Renal cortical epithelial cell (primary cell): ENCODE data around the gene TRPM8. TPM values are rescaled to one million over a fixed set of nuclear protein-coding genes. Genes with fewer than 3 reads are reported as not detected.

Experiments
- DNase-seq: peaks from one replicate; pipeline ENCODE4 v3.0.0-alpha.2; 2011; ENCODE audit warnings: low read depth
- total RNA-seq: library from RNA; depleted of rRNA; stranded (reverse); fragments of >200 nt; gene quantifications from 2 replicates; pipeline ENCODE4 v1.2.3, GENCODE V29; 2014

Gene TRPM8
- total RNA-seq, 1 donor from 2014 or later, result 1.0 TPM

DNA sequence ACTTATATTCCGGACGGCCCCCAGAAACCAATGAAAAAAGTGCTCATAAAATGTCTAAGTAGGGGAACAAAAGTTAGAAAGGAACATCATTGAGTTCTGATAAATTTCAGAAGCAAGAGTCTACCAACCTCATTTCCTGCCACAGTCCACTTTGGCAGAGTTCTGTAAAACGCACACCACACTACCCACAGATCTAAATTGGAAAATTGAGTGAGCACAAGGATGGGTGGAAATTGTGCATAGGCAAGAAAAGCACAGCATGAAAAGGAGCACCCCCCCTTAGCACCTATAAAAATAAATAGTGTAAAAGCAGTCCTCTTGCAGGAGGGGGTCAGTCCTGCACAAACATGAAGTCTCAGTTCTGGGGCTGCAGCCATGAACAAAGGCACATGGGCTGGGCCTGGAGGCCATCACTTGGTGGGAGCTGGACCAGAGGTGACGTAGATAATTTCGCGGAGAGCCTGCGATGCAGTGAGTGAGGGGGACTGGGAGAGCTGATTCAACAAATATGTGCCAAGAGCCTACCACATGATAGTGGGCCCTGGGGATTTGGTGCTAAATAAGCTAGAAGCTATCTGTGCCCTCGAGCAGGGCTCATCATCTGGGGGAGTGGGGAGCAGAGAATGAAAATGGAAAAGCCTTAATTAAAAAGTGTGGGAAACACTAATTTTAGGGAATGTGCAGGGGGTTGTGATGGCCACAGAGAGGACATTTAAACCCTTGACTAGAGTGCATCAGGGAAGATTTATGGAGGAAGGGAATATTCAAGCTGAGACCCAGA lies 84.4 kb downstream of the TRPM8 start:
- DNase-seq, result no peak

DNA sequence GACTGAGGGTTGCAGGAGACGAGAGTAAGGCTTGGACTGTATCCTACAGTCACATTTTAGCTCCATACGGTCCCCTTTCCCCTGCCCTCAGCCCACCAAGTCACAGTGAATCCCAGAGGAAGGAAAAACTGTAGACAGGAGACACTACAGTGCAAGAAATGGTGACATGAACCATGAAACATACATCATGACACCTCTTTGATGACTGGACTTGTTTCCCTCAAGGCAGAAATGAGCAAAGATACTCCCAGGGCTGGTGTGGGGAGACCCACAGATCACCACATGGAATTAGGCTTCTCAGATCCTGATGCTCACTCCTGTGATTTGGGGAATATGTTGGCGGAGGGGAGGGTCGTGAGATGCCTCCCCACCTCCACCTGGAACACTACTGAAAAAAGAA lies 85.1 kb downstream of the TRPM8 start:
- DNase-seq, result no peak

DNA sequence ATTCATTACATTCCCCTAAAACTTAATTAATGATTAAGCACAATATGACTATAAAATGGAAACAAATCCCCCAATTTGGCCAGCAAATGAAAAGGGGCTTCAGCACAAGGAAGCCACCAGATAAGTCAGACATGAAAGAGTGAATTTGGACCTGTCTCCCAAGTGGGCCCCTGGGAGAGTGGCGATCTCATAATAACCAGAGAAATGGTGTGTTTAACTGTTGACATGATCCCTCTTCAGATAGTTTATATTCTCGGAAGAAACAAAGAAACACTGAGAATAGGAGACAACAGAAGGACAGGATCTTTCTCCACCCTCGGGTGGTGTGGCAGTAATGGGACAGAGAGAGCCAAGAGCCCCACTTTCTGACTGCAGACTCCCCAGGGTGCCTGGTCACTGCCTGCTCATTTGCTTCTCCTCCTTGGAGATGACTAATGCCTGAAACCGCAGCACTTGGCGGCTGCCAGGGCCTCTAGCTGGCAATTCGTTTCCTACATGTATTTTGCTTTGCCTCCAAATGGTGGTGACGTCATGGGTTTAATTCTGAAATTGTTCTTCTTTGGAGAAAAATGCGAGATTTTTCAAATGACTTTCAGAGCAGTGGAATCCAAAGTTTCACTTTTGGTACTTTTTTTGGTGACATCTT lies 86.9 kb downstream of the TRPM8 start:
- peak; percentile 85 for DNase-seq

DNA sequence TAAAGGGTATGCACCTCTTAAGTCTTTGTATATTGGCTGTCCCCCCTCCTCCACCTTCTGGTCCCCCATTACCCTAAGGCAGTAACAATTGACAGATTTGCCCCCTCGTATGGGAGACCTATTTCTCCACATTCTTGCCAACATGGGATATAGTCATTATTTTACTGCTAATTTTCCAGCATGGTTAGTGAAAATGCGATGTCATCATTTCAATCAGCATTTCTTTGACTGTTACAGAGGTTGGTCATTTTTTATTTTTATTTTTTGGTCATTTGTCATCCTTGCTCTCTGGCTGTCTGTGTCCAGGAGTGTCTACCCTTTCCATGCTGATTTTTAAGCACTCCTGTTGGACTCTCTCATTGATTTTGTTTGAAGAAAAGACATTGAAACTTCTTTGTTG lies 88.0 kb downstream of the TRPM8 start:
- DNase-seq, result no peak

GRCh38 chr2:234006501-234006900 lies 89.3 kb downstream of the TRPM8 start:
- DNase-seq, result no peak

DNA sequence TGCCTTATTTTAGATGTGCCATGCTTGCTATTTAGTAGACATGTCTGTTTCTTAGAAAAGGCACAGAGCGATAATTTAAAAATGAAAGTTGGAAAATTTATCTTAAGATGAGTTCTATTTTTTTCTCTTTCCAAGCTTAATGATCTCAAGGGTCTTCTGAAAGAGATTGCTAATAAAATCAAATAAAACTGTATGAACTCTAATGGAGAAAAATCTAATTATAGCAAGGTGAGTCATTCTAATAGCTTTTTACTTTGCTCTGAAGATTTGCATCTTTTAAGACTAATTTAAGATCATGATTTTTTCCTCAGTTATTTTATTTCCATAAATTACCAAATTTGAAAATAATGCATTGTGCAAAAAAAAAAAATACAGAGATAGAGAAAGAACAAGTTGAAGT lies 97.3 kb downstream of the TRPM8 start:
- no peak for DNase-seq

GRCh38 chr2:234015861-234016260 lies 98.7 kb downstream of the TRPM8 start:
- DNase-seq, result no peak

- no peak for DNase-seq
Measured at GRCh38 chr2:234019896-234020295, 102.7 kb downstream of the TRPM8 start.

DNA sequence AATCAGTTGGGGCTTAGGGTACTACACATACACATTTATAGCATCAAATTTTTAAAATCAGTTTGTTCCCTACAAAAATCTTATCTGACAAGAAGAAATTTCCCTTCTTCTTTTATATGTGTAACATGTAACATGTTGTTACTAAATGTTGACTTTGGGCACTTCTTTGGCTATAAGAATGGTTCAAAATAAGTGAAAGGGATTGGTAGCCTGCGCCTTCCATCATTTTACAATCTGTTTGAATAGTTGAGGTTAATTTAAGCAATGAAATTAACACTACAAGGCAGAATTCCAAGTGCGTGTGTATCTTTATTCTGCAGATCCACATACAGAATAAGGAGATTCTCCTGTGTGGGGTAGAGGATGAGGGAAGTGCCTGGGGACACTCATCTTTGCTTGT lies 103.2 kb downstream of the TRPM8 start:
- no peak for DNase-seq

DNA sequence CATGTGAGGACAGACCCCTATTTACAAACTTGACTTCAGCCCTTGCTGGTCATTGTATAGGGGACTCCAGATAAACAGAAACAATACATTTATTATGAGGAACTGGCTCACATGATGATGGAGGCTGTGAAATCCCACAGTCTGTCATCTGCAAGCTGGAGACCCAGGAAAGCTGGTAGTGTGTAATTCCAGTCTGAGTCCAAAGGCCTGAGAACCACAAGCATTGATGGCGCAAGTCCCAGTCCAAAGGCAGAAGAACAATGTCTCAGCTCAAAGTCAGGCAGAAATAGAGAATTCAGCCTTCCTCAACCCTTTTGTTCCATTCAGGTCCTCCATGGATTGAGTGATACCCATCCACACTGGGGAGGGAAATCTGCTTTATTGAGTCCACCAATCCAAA lies 105.3 kb downstream of the TRPM8 start:
- DNase-seq, result no peak

DNA sequence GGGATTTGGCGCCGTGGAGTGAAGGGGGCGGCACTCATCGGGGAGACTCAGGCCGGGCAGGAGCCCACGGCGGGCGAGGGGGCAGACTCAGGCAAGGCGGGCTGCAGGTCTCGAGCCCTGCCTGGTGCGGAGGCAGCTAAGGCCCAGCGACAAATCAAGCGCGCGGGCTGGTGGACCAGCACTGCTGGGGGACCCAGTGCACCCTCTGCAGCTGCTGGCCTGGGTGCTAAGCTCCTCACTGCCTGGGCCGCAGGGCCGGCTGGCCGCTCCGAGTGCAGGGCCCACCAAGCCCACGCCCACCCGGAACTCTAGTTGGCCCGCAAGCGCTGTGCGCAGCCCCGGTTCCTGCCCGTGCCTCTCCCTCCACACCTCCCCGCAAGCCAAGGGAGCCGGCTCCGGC lies 107.1 kb downstream of the TRPM8 start:
- DNase-seq, result no peak

GRCh38 chr2:234025466-234025865 lies 108.3 kb downstream of the TRPM8 start:
- DNase-seq, result no peak

DNA sequence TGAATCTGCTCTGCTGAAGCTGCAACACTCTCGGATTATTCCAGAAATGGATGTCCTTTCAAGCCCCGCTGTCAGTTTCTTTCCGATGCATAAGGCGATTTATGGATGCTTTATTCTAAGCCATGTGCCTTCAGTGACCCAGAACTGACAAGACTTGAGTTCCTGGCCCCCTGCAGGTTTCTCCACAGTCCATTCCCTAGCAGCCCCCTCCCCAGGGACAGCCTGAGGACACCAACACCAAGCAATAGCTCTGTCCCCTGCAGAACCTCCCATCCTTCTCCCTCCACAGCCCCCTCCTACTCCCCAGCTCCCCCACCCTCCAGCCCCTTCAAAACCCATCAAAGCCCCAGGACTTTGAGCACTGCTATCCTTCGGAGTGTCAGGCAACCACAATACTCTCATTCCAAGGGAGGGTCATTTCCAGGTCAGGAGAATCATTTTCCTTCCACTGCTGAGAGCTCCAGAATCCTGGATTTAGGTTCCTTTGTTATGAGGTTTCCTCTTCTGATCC lies 108.8 kb downstream of the TRPM8 start:
- DNase-seq, result peak; percentile 68

- DNase-seq, result no peak
Measured at GRCh38 chr2:234026693-234027254, 109.6 kb downstream of the TRPM8 start.

DNA sequence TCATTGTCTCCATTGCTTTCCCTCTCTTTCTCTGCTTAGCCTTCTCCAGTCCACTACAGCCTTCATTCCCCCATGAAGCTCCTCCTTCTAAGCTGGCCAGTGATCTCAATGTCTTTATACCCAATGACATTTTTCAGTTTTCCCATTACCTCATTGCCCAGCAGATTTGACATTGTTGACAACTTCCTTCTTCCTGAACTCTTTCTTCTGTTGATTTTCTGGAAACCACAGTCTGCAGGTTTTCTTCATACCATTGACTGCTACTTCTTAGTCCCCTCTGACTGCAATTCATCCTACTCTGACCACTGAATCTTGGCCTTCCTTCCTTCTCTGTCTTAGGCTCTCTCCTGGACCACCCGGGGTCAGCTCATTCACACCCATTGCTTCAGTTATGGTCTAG lies 110.5 kb downstream of the TRPM8 start:
- peak; percentile 55 for DNase-seq

DNA sequence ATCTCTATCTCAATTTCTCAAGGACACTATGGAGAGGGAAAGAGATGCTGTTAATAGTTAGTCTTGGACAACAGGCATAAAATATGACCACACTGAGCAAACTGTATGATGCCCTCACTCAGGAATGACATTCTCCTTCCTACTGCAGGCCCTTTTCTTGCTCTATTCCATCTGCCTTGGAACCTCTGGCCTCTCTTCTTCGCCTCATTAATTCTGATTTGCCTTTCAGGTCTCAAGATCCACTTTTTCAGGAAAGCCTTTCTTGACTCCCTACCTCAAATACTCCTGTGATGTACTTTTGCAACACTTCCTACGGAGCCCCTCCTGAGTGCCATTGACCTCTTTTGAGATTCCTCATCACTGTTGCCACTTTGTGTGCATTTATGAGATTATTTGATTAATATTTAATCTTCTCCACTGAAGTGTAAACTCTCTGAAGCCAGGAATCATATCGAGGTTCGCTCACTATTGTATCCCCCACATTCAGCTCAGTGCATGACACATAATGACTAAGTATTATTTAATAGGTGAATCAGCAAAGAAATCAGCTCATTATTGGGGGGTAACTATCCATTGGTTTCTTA lies 112.1 kb downstream of the TRPM8 start:
- peak; percentile 97 for DNase-seq

DNA sequence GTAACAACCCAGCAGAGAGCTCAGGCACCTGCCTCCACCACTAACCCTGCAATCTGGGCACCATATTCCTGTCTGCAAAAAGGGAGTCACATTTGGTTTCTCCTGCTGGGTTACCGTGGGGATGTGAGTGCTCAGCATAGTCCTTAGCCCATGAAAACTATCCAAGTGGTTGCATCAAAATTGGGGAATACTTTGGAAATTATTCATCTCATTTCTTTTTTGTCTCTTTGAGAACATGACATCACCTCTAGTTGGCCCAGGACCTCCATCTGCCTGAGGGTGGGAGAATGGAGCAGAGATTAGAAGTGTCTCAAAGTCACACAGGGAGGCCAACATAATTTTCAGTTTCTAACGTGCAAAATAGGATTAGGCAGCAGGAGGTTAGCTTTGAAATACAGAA lies 114.0 kb downstream of the TRPM8 start:
- no peak for DNase-seq

- DNase-seq, result peak; percentile 66
Measured at GRCh38 chr2:234032279-234032856, 115.2 kb downstream of the TRPM8 start.

- DNase-seq, result peak; percentile 74
Measured at GRCh38 chr2:234033174-234033573, 116.0 kb downstream of the TRPM8 start.

- DNase-seq, result no peak
Measured at GRCh38 chr2:234033885-234034284, 116.7 kb downstream of the TRPM8 start.

- no peak for DNase-seq
Measured at GRCh38 chr2:234038076-234038802, 121.1 kb downstream of the TRPM8 start.

- peak; percentile 84 for DNase-seq
Measured at GRCh38 chr2:234044157-234044556, 127.0 kb downstream of the TRPM8 start.
